GM18951 (cell line): ENCODE measurements around the gene MRFAP1L1.

Source experiments
- POLR2A ChIP-seq: IDR thresholded peaks from 4 replicates; pipeline ENCODE4 v1.6.1; 2011; ENCODE audit warnings: mild to moderate bottlenecking; ENCODE audit not compliant: insufficient read length, insufficient read depth; ENCODE audit errors: extremely low read depth
- in situ Hi-C: fragments of 300-500 bp; cut with MboI; formaldehyde crosslinking; loops from one replicate; pipeline ENCODE4 v1.12.0; 2022; ENCODE audit warnings: low sequenced_read_pairs, mixed read lengths, inconsistent platforms; ENCODE audit not compliant: unreplicated experiment

MRFAP1L1 gene

GRCh38 chr4:6663596-6664393 lies 45.9 kb downstream of the MRFAP1L1 start:
- in situ Hi-C loops = no loop called here

GRCh38 chr4:6662591-6662990 lies 47.1 kb downstream of the MRFAP1L1 start:
- no peak for TF ChIP-seq POLR2A
- in situ Hi-C loops = no loop called here

More at GRCh38 chr4:6663596-6664393, 45.9 kb downstream of the MRFAP1L1 start:
- TF ChIP-seq POLR2A = no peak

- no peak for TF ChIP-seq POLR2A
- in situ Hi-C loops = no loop called here
These were observed 49.2 kb downstream of the MRFAP1L1 start for GRCh38 chr4:6660430-6660829.

GRCh38 chr4:6659897-6660296 lies 49.8 kb downstream of the MRFAP1L1 start:
- TF ChIP-seq POLR2A = no peak
- in situ Hi-C loops = no loop called here

GRCh38 chr4:6658597-6659075 lies 51.0 kb downstream of the MRFAP1L1 start:
- in situ Hi-C loops = no loop called here
- TF ChIP-seq POLR2A = no peak

GRCh38 chr4:6658209-6658595 lies 51.5 kb downstream of the MRFAP1L1 start:
- in situ Hi-C loops = no loop called here
- no peak for TF ChIP-seq POLR2A
